ENCODE results near the gene CAMTA1. TPM values are rescaled to one million over a fixed set of nuclear protein-coding genes. Genes with fewer than 3 reads are reported as not detected.

The CAMTA1 gene
- total and polyA plus RNA-seq, 9 of the 15 experiments (the other 6 are each of a cell fraction or from before 2014, with no cell fraction given): 43.9 to 161 (median 65.9) TPM

DNA sequence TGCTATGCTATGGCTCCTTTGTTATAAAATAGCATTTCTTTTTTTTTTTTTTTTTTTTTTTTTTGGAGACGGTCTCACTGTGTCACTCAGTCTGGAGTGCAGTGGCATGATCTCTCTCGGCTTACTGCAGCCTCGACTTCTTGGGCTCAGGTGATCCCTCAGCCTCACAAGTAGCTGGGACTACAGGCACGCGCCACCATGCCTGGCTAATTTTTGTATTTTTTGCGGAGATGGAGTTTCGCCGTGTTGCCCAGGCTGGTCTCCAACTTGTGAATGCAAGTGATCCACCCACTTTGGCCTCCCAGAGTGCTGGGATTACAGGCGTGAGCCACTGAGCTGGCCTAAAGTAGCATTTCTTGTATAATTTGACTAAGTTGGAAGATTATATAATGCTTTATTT is 10.8 kb downstream of the CAMTA1 start (continued):
- TF ChIP-seq, protein P1, sequence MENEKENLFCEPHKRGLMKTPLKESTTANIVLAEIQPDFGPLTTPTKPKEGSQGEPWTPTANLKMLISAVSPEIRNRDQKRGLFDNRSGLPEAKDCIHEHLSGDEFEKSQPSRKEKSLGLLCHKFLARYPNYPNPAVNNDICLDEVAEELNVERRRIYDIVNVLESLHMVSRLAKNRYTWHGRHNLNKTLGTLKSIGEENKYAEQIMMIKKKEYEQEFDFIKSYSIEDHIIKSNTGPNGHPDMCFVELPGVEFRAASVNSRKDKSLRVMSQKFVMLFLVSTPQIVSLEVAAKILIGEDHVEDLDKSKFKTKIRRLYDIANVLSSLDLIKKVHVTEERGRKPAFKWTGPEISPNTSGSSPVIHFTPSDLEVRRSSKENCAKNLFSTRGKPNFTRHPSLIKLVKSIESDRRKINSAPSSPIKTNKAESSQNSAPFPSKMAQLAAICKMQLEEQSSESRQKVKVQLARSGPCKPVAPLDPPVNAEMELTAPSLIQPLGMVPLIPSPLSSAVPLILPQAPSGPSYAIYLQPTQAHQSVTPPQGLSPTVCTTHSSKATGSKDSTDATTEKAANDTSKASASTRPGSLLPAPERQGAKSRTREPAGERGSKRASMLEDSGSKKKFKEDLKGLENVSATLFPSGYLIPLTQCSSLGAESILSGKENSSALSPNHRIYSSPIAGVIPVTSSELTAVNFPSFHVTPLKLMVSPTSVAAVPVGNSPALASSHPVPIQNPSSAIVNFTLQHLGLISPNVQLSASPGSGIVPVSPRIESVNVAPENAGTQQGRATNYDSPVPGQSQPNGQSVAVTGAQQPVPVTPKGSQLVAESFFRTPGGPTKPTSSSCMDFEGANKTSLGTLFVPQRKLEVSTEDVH (IDR thresholded peaks at IDR 0.05; ENCODE audit: low read depth, partially characterized antibody): no peak
- TF ChIP-seq, protein P2, sequence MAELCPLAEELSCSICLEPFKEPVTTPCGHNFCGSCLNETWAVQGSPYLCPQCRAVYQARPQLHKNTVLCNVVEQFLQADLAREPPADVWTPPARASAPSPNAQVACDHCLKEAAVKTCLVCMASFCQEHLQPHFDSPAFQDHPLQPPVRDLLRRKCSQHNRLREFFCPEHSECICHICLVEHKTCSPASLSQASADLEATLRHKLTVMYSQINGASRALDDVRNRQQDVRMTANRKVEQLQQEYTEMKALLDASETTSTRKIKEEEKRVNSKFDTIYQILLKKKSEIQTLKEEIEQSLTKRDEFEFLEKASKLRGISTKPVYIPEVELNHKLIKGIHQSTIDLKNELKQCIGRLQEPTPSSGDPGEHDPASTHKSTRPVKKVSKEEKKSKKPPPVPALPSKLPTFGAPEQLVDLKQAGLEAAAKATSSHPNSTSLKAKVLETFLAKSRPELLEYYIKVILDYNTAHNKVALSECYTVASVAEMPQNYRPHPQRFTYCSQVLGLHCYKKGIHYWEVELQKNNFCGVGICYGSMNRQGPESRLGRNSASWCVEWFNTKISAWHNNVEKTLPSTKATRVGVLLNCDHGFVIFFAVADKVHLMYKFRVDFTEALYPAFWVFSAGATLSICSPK (IDR thresholded peaks at IDR 0.05; ENCODE audit: borderline replicate concordance): no peak

DNA sequence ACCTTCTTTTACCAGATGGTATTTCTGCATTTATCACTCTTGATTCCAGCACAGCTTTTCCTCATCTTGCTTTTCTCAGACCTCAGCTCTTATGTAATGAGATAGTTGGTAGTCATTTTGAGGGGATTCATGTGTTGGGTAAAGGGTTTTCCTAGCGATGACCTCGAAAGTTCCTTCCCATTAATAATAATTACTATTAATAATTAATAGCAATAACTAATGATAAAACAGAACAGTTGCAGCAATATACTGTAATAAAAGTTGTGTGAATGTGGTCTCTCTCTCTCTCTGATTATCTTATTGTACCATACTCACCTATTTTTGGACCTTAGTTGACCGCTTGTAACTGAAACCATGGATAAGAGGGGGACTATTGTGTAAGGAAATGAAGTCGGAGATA is 14.2 kb downstream of the CAMTA1 start:
- intact Hi-C loops (cut with micrococcal nuclease) (loop anchor here (10.0 kb wide), 1 partner anchor 415 kb away; no protein-coding TSS in a partner anchor), in situ Hi-C loops (cut with MboI) (loop anchor here (5.0 kb wide), 1 partner anchor 268 kb away; no protein-coding TSS in a partner anchor)
- TF ChIP-seq FOSL1 (tag; conservative IDR thresholded peaks at IDR 0.05): no peak
- TF ChIP-seq TCF3 (CRISPR knock-in tag; IDR thresholded peaks at IDR 0.05): peak; percentile 49
- 0 out of 2 replicates have a peak, but pooled peaks have one; percentile 25 for TF ChIP-seq MEF2A (IDR thresholded peaks at IDR 0.05; ENCODE audit: control insufficient read depth, low read depth, low read length)
- no peak for TF ChIP-seq ILK (tag; IDR thresholded peaks at IDR 0.05; ENCODE audit: borderline replicate concordance, low read depth)
- TF ChIP-seq, protein P3, sequence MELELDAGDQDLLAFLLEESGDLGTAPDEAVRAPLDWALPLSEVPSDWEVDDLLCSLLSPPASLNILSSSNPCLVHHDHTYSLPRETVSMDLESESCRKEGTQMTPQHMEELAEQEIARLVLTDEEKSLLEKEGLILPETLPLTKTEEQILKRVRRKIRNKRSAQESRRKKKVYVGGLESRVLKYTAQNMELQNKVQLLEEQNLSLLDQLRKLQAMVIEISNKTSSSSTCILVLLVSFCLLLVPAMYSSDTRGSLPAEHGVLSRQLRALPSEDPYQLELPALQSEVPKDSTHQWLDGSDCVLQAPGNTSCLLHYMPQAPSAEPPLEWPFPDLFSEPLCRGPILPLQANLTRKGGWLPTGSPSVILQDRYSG (tag; conservative IDR thresholded peaks at IDR 0.05; ENCODE audit: low read depth): no peak
- TF ChIP-seq HNRNPH1 (optimal IDR thresholded peaks at IDR 0.05; ENCODE audit: low read depth, low read length): no peak
- peak; percentile 97 for TF ChIP-seq DACH1 (IDR thresholded peaks at IDR 0.05; ENCODE audit: partially characterized antibody)
- no peak for TF ChIP-seq MYC (IDR thresholded peaks at IDR 0.05; ENCODE audit: low read depth, low read length)
- TF ChIP-seq MYC (CRISPR knock-in tag; IDR thresholded peaks at IDR 0.05; ENCODE audit: borderline replicate concordance, low read depth): no peak
- no peak for TF ChIP-seq ETV6 (IDR thresholded peaks at IDR 0.05; ENCODE audit: borderline replicate concordance in 1 of 2, low read depth in 2 of 2, low read length in 1 of 2)
- TF ChIP-seq ETV6 (CRISPR knock-in tag; IDR thresholded peaks at IDR 0.05; ENCODE audit: borderline replicate concordance): no peak
- no peak for TF ChIP-seq CBX2 (IDR thresholded peaks at IDR 0.05; ENCODE audit: insufficient read depth, low read length, poor library complexity, severe bottlenecking)
- no peak for TF ChIP-seq ATF1 (CRISPR knock-in tag; IDR thresholded peaks at IDR 0.05)
- TF ChIP-seq ATF1 (tag; IDR thresholded peaks at IDR 0.05): no peak
- POLR2A ChIA-PET: interaction anchor here (0.6 to 1.5 kb wide), 3 partner anchors 18 to 506 kb away, joined by 3 to 4 read pairs (median 4); no protein-coding TSS in a partner anchor
- no peak overlapping the region for H2AFZ ChIP-seq (ENCODE audit: low read depth, low read length)
- no peak for DNase-seq (ENCODE audit: extremely low read depth in 1 of 4, low spot score in 3 of 4)
- no TSS peak for BruUV-seq (replicated peaks)
- H3K4me2 ChIP-seq (ENCODE audit: insufficient read depth, low read length): no peak overlapping the region
- WGBS (ENCODE audit: insufficient coverage, low coverage, missing lambda C conversion rate): 78% methylated on average over 4 of the region's 4 CpGs
- H3K27me3 ChIP-seq (ENCODE audit: control insufficient read depth in 2 of 2, insufficient read depth in 2 of 2, low read length in 2 of 2): no peaks in the 10 kb centered on the region
- no peak overlapping the region for H3K4me3 ChIP-seq
- peaks cover 19% of the 10 kb centered on the region; the same call in 1 of the 2 replicates for H4K20me1 ChIP-seq (replicated peaks; ENCODE audit: control insufficient read depth, insufficient read depth, low read length)
- no peaks in the 10 kb centered on the region for H3K9me3 ChIP-seq (replicated peaks; ENCODE audit: control insufficient read depth, insufficient read depth, low read depth, low read length)
- H3K79me2 ChIP-seq (ENCODE audit: control insufficient read depth, insufficient read depth, low read length): peaks cover 30% of the 10 kb centered on the region
- no peaks in the 10 kb centered on the region for H3K9me1 ChIP-seq (ENCODE audit: control insufficient read depth, insufficient read depth, low read length)
- no peak for ATAC-seq
- no peak overlapping the region for H3K27ac ChIP-seq (ENCODE audit: extremely low read depth, low read depth, low read length)
- 0 out of 3 replicates have a peak, but pooled peaks cover 3% of the 10 kb centered on the region for H3K36me3 ChIP-seq (ENCODE audit: control insufficient read depth, insufficient read depth, low read length)
- H3K9ac ChIP-seq (ENCODE audit: insufficient read depth in 1 of 2, low read depth in 2 of 2, low read length in 2 of 2): no peak overlapping the region
- H3K4me1 ChIP-seq (replicated peaks in 1 of 2; ENCODE audit: control insufficient read depth in 2 of 2, insufficient read depth in 2 of 2, low read length in 2 of 2): peaks cover 3 to 18% of the 10 kb centered on the region in 2 experiments; a peak in 4 of 5 replicates
- FAIRE-seq: no peak
- CTCF ChIA-PET (ENCODE audit: low intra/inter-chr PET ratio): no interaction called here
